Spleen (tissue), 11 donors: ENCODE measurements around the gene FBXW7. TPM values are rescaled to one million over a fixed set of nuclear protein-coding genes. Genes with fewer than 3 reads are reported as not detected.

ENCODE experiments used
- DNase-seq: peaks from one replicate; pipeline ENCODE4 v3.0.0-alpha.2; 2020
- H3K27ac ChIP-seq, 8 donors: fragments of 200-600 bp; sonication (generic) in 7 of 8; 1 replicate in 4 of 8; 2 replicates in 4 of 8; pipeline versions ENCODE4 v1.5.0 to v1.8.0; 2016 to 2021; ENCODE audit warnings: inconsistent platforms in 4 of 8, mild to moderate bottlenecking in 4 of 8, moderate library complexity in 1 of 8
- H3K27me3 ChIP-seq, 7 donors: fragments of 200-600 bp; sonication (generic) in 6 of 7; replicated peaks in 1 of 7; 1 replicate in 4 of 7; 2 replicates in 3 of 7; pipeline versions ENCODE4 v1.5.0 to v1.8.0; 2016 to 2021; ENCODE audit warnings: inconsistent platforms in 3 of 7, mild to moderate bottlenecking in 1 of 7
- H3K36me3 ChIP-seq, 6 donors: fragments of 200-600 bp; sonication (generic) in 5 of 6; 1 replicate in 4 of 6; 2 replicates in 2 of 6; pipeline versions ENCODE4 v1.5.0 to v1.8.0; 2016 to 2021; ENCODE audit warnings: inconsistent platforms in 2 of 6
- H3K4me1 ChIP-seq, 6 donors: fragments of 200-600 bp; sonication (generic) in 5 of 6; 1 replicate in 3 of 6; 2 replicates in 3 of 6; pipeline versions ENCODE4 v1.5.0 to v1.8.0; 2016 to 2021; ENCODE audit warnings: inconsistent platforms in 3 of 6
- H3K4me3 ChIP-seq, 8 donors: fragments of 200-600 bp; sonication (generic) in 7 of 8; 1 replicate in 4 of 8; 2 replicates in 4 of 8; pipeline versions ENCODE4 v1.5.0 to v1.8.0; 2016 to 2021; ENCODE audit warnings: inconsistent platforms in 4 of 8, mild to moderate bottlenecking in 4 of 8, moderate library complexity in 2 of 8
- H3K9me3 ChIP-seq, 8 donors: fragments of 200-600 bp; sonication (generic) in 7 of 8; 1 replicate in 4 of 8; 2 replicates in 4 of 8; pipeline versions ENCODE4 v1.5.0 to v1.8.0; 2016 to 2021; ENCODE audit warnings: inconsistent platforms in 4 of 8
- CTCF ChIP-seq, 11 experiments: fragments of 200-600 bp in 7 of 11; fragments of 450-650 bp in 4 of 11; sonication (generic) in 4 of 11; IDR thresholded peaks in 8 of 11; conservative IDR thresholded peaks in 3 of 11; 1 replicate in 7 of 11; 2 replicates in 4 of 11; pipeline versions ENCODE4 v1.4.0 to v1.8.0; 2016 to 2021; ENCODE audit warnings: antibody characterized with exemption in 11 of 11, inconsistent platforms in 4 of 11, mild to moderate bottlenecking in 1 of 11
- POLR2A ChIP-seq, 3 donors: fragments of 450-650 bp; IDR thresholded peaks; one replicate each; pipeline ENCODE4 v1.5.1; 2017; ENCODE audit warnings: antibody characterized with exemption in 3 of 3, mild to moderate bottlenecking in 1 of 3
- POLR2AphosphoS5 ChIP-seq, 3 donors: sonication (generic); formaldehyde crosslinking; IDR thresholded peaks; one replicate each; pipeline ENCODE4 v1.5.1; 2017; ENCODE audit warnings: antibody characterized with exemption in 3 of 3
- WGBS, 5 donors: extraction: QIAGEN DNeasy Blood & Tissue Kit in 3 of 5; methylation state at CpG; one replicate each; pipeline versions ENCODE4 v1.1.5 to v1.1.7; 2013 to 2018; 5-methylcytosine and 5-hydroxymethylcytosine counted together
- intact Hi-C: fragments of 100-400 bp; cut with DNase I; formaldehyde crosslinking; loops from one replicate; pipeline ENCODE4 v1.15.0; 2023; ENCODE audit warnings: low total_unique reads
- polyA plus RNA-seq, 3 donors: library from polyadenylated mRNA; stranded (reverse); fragments of 200-250 nt; gene quantifications; one replicate each; pipeline ENCODE4 v1.2.1, GENCODE V29; 2013
- total RNA-seq, 7 donors: library from RNA; depleted of rRNA in 3 of 7; stranded (reverse); fragments of >200 nt in 3 of 7; fragmentation: NEBNext Ultra II Directional in 4 of 7; extraction: Animal tissue kit (Norgen Biotek cat#: 25700) in 4 of 7; gene quantifications; one replicate each; pipeline versions ENCODE4 v1.1.0 to v1.2.1, GENCODE V29; 2016 to 2021
- donor health status: healthy with polysubstance abuse.
- donor health status: DM: no; HTN: no; CAD: no; lungs with moderate emphysema.
- donor health status: DM: no; HTN: no; CAD: no.
- donor health status: Bipolar disorder and iron deficiency.
- donor health status: healthy.
- donor health status: DM: no; HTN: no; CAD: no.
- donor health status: DM: yes; HTN: yes; CAD: no.

FBXW7 gene
- total and polyA plus RNA-seq, 10 donors, result 11.5 to 140 (median 79.9) TPM

GRCh38 chr4:152281822-152282221, 254.1 kb downstream of the FBXW7 start:
- TF ChIP-seq POLR2AphosphoS5 (IDR thresholded peaks at IDR 0.05), result no peak
- no peak for TF ChIP-seq POLR2A (IDR thresholded peaks at IDR 0.05)
- no peak for TF ChIP-seq CTCF (IDR thresholded peaks at IDR 0.05 in 8 of 11, conservative IDR thresholded peaks at IDR 0.05 in 3 of 11)
- WGBS, 5 donors, result 61 to 69% (median 65%) methylated on average over 6 of the region's 6 CpGs

GRCh38 chr4:152281211-152281610, 254.7 kb downstream of the FBXW7 start:
- WGBS, 5 donors, result 92 to 96% (median 92%) methylated on average over 2 of the region's 2 CpGs
- Histone ChIP-seq H3K4me3 (no peak overlapping the region), H3K4me1 (no peaks in the 10 kb centered on the region), H3K36me3 (no peaks in the 10 kb centered on the region), H3K9me3 (no peaks in the 10 kb centered on the region), H3K27me3 (no peaks in the 10 kb centered on the region), H3K27ac (no peak overlapping the region)
- DNase-seq, result no peak
- intact Hi-C loops, result no loop called here
- TF ChIP-seq POLR2AphosphoS5 (IDR thresholded peaks at IDR 0.05), result no peak
- TF ChIP-seq POLR2A (IDR thresholded peaks at IDR 0.05), result no peak
- TF ChIP-seq CTCF (IDR thresholded peaks at IDR 0.05 in 8 of 11, conservative IDR thresholded peaks at IDR 0.05 in 3 of 11), result no peak

More at GRCh38 chr4:152281822-152282221, 254.1 kb downstream of the FBXW7 start:
- no peak for DNase-seq
- intact Hi-C loops, result no loop called here
- H3K4me3 ChIP-seq, result no peak overlapping the region
- H3K27me3 ChIP-seq, result no peaks in the 10 kb centered on the region
- no peaks in the 10 kb centered on the region for H3K4me1 ChIP-seq
- H3K36me3 ChIP-seq, result no peaks in the 10 kb centered on the region
- no peak overlapping the region for H3K27ac ChIP-seq
- H3K9me3 ChIP-seq, result no peaks in the 10 kb centered on the region

DNA sequence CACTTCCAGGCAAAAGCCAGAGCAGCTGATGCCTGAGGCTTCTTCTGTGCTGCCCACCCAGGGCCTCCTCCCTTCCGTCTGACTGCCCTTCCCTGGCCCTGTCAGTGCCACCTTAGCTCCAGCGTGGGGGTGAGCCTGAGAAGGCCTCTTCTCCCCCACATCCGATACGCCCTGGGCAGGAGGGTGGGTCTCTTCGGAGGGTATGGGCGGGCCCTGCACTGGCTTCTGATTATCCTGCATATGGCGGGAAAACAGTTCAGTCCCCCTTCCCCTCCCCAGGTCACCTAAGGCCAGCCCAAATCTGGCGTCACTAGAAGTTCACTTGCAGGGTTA, 256.7 kb downstream of the FBXW7 start:
- no peak for TF ChIP-seq POLR2A (IDR thresholded peaks at IDR 0.05)
- no peak for TF ChIP-seq POLR2AphosphoS5 (IDR thresholded peaks at IDR 0.05)
- TF ChIP-seq CTCF (IDR thresholded peaks at IDR 0.05 in 8 of 11, conservative IDR thresholded peaks at IDR 0.05 in 3 of 11), result no peak
- intact Hi-C loops, result no loop called here
- no peaks in the 10 kb centered on the region for H3K4me1 ChIP-seq
- H3K27me3 ChIP-seq, result no peaks in the 10 kb centered on the region
- DNase-seq, result no peak
- H3K9me3 ChIP-seq, result no peaks in the 10 kb centered on the region
- H3K36me3 ChIP-seq, result no peaks in the 10 kb centered on the region
- no peak overlapping the region for H3K27ac ChIP-seq
- 88 to 98% (median 96%) methylated on average over 3 to 8 of the region's 8 CpGs for WGBS, 5 donors
- no peak overlapping the region for H3K4me3 ChIP-seq

DNA sequence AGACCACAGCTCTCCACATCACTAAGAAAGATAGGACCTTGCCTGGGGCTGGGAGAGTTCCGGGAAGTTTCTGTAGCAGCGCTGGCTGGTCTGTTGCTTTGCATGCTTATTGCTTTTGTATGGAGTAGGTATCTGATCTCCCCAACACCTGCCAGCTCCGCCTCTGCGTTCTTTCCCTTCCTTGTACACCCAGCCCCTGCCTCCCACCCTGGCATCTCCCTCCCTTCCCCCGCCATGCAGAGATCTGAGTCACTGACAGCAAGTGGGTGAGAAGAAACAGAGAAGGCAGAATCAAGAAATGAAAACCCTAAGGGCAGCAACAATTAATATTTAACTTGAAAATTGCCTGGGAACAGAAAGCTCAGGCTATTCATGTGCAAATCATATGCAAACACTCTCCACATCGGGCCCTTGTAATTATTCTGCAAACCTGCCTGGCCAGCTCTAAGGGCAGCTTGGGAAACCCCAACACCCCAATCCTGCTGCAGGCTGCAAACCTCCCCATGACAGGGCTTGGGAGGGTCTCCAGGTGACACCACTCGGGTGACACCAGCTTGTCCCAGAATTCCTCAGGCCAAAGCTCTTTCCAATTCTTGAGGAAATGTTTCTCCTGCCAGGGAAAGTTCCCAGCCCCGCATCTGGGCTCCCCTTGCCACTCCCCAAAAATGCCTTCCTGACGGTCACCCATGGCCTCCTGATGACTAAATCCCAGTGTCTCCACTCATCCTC, 257.2 kb downstream of the FBXW7 start:
- TF ChIP-seq CTCF (IDR thresholded peaks at IDR 0.05 in 8 of 11, conservative IDR thresholded peaks at IDR 0.05 in 3 of 11) (no peak), POLR2AphosphoS5 (IDR thresholded peaks at IDR 0.05) (no peak), POLR2A (IDR thresholded peaks at IDR 0.05) (no peak)
- WGBS, 5 donors, result 87 to 92% (median 88%) methylated on average over 9 of the region's 9 CpGs

More for the DNA sequence above, 257.2 kb downstream of the FBXW7 start:
- Histone ChIP-seq H3K36me3 (no peaks in the 10 kb centered on the region), H3K27me3 (no peaks in the 10 kb centered on the region), H3K4me3 (no peak overlapping the region), H3K4me1 (no peaks in the 10 kb centered on the region), H3K27ac (no peak overlapping the region), H3K9me3 (no peaks in the 10 kb centered on the region)
- intact Hi-C loops, result no loop called here
- DNase-seq, result no peak
